Activated T-helper 9 cell treated with anti-CD3 and anti-CD28 coated beads, Interleukin-2, amount 50 U/mL, for 16 hours (primary cell): ENCODE results near the gene CT45A10.
"Not testable (repeated sequence)": the region's sequence is repeated elsewhere in the genome, so short reads cannot be mapped to it uniquely, and the experiment has no call there.

Source experiments
- DNase-seq: peaks from one replicate; pipeline ENCODE4 v3.0.0-alpha.2; 2020; ENCODE audit warnings: low read depth

CT45A10 gene, protein sequence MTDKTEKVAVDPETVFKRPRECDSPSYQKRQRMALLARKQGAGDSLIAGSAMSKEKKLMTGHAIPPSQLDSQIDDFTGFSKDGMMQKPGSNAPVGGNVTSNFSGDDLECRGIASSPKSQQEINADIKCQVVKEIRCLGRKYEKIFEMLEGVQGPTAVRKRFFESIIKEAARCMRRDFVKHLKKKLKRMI

DNA sequence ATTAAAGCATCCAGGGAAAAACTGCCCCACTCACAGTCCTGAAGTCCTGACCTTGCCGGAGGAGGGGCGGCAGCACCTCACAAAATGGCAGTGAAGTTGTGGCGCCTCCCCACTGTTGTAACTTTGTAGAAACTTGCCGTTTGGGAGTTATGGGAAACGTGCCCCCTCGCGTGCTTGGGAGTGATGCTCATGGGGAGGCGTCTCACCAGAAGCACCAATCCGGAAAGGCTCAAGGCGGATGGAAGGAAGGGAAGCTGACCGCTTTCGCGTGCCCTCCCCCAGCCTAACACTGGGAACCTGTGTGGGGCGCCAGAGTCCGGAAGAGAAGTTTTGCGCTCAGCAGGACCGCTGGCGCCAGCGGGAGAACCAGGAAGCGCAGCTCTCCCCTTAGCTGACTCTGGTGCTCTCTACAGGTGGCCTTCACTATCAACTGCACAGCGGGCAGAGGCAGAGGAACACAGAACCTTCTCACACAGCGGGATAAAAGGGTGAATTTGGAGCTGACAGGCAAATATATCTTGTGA, at the start of gene CT45A10, which contains the start of gene SAGE1:
Gene CT45A10 (minus strand): TSS at position 151 of the 524 bp plus-strand sequence. CDS start 8,100 bp downstream, outside the sequence.
Gene SAGE1 (plus strand): TSS at position 423 of the 524 bp plus-strand sequence. CDS start 2,527 bp downstream, outside the sequence.
- DNase-seq, result no peak

DNA sequence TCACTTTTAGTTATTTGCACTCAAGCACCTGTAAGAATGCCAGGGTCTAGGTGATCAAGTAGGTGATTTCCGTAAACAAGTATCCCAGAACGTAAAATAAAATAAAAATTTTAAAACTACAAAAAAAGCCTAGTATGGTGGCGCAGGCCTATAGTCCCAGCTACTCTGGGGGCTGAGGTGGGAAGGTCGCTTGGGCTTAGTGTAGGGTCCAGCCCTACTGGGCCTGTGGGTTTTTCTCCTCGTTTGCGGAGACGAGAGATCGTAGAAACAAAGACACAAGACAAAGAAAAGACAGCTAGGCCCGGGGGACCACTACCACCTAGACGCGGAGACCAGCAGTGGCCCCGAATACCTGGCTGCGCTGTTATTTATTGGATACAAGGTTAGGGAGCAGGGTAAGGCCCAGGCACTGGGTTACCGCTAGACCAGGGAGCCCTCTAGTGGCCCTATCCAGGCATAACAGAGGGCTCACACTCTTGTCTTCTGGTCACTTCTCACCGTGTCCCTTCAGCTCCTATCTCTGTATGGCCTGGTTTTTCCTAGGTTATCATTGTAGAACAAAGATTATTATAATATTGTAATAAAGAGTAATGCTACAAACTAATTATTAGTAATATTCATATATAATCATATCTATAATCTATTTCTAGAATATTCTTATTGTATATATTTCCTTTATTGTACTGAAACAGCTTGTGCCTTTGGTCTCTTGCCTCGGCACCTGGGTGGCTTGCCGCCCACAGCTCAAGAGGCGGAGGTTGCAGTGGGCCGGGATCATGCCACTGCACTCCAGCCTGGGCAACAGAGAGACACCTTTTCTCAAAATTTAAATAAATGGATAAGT, 38.6 kb upstream of the CT45A10 start:
- DNase-seq, result peak; percentile 17

DNA sequence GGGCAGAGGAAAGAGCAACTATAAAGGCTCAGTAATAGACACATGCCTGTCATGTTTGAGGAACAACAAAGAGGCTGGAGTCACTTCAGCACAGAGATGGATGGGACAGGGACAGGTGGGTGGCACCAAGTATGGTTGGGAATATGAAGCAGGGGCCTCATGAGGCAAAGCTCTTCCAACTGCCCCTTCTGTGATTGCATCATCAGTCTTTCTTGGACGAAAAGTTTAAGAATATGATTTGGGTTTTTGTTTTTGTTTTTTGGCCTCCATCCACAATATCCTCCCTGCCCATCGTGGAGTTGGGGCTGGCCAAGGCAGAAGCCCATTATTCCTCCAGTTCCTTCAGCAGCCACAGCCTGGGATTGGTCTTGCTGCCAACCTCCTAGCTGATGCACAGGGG, 34.7 kb upstream of the CT45A10 start:
- DNase-seq, result no peak

DNA sequence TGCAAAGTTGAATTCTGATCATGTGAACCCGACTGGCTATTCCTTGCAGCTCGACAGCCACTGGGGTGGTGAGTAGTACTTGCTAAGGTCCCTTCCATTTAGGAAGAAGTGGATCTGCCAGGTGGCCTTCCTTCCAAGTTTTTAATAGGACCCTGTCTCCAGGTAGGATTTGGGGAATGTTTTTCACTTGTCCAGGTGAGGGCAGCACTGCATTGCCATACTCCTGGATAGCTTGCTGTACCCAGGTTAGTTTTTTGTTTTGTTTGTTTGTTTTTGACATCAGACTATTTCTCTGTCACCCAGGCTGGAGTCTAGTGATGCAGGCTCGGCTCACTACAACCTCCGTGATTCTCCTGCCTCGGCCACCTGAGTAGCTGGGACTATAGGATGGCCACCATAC, 30.1 kb upstream of the CT45A10 start:
- DNase-seq, result no peak

DNA sequence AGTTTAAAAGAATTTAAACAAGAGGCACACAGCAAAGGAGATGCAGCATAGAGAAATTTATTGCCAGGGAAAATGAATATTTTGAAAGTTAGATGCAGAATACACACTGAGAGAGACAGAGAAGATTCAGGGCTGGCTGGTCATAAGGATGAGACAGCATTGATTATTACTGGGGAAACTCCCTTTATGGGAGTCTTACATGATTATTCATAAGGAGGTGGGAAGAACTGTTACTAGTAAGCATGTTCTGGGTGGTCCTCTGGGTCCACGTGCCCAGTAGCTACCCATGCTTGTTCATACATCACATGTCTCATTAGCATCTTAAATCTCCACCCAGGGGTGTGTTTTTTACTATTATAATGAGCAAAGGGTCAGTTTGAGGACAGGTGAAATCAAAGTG, 27.3 kb upstream of the CT45A10 start:
- not testable (repeated sequence) for DNase-seq

DNA sequence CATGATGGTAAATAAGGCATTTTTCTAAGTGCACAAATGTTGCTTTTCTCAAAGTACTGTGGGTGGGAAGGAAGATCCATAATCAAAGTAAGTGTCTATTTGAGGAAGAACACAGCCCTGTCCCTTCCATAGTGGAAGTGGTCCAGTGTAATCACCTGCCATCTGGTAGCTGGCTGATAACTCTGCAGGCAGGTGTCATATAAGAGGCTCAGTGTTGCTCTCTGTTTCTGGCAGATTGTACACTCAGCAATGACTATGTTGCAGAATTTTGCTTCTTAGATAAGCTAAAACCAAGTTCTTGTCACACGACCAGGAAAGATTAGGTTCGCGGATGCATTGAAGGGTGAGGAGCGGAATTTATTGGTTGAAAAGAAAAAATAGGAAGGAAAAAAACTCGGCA, 21.2 kb upstream of the CT45A10 start:
- no peak for DNase-seq

DNA sequence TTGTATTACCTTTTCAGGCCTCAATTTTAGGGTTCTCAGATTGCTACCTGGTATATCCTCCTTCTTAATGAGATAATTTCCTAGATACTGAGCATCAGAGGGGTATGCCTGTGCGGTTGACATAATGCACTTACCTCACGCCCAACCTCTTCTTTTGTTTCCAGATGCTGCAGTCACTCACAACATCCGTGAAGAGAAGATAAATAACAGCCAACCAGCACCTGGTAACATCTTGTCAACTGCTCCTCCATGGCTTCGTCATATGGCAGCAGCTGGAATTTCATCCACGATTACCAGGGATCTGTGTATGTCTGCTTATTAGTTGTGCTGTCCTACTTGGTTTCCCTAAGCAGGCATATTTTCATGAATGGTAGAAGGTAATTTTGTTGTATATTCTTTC, 17.0 kb upstream of the CT45A10 start:
- DNase-seq, result no peak

DNA sequence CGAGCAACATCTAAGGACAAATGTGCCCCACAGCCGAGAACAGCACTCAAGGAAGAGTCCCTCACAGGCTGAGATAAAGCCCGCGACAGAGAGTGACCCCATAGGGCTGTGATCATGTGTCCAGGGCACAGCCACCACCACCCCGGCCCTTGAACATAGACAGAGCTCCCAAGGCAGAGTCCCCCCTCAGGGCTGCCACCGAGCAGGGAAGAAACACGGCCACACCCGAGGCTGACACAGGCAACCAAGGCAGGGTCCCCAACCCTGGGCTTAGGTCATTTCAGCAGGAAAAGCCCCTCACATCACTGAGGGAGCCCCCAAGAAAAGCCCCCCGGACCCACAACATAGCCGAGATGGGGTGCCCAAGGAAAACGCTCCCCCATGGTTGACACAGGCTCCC, 463 bp downstream of the CT45A10 start:
- DNase-seq, result no peak

DNA sequence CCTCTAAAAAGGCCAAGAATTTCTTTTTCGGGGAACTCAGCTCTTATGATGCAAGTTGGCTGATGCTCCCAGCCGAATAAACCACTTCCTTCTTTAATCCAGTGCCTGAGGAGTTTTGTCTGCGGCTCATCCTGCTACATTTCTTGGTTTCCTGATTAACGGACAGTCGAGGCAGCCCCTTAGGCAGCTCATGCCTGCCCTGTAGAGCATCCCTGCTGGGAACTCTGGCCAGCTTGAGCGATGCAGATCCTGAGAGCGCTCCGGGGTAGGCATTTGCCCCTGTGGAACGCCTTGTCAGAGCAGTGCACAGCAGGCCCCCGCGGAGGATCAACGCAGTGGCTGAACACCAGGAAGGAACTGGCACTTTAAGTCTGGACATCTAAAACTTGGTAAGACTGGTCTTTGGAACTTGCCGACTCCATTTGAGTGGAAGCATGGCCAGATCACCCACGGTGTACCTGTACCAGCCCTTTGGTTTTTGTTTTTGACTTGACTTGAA, 3.1 kb downstream of the CT45A10 start:
- DNase-seq, result no peak

DNA sequence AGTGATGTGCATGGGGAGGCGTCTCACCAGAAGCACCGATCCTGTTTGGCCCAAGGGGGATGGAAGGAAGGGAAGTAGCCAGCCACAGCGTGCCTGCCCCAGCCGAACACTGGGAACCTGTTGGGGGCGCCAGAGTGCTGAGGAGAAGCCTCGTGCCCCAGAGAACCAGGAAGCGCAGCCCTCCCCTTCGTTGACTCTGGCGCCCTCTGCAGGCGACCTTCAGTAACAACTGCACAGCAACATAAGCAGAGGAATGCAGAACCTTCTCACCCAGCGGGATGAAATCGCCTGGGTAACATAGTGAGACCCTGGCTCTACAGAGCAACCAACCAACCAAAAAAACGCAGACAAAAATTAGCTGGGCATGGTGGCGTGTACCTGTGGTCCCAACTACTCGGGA, 4.3 kb downstream of the CT45A10 start:
- not testable (repeated sequence) for DNase-seq

DNA sequence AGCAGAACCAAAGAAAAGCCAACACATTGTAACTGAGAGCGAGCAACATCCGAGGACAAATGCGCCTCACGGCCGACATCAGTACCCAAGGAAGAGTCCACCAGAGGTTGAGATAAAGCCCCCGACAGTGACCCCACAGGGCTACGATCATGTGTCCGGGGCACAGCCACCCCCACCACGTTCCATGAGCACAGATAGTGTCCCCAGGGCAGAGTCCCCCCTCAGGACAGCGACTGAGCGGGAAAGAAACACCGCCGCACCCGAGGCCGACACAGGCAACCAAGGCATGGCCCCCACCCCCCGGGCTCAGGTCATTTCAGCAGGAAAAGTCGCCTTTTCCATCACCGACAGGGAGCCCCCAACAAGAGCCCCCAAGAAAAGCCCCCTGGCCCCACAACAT, 5.0 kb downstream of the CT45A10 start:
- not testable (repeated sequence) for DNase-seq

DNA sequence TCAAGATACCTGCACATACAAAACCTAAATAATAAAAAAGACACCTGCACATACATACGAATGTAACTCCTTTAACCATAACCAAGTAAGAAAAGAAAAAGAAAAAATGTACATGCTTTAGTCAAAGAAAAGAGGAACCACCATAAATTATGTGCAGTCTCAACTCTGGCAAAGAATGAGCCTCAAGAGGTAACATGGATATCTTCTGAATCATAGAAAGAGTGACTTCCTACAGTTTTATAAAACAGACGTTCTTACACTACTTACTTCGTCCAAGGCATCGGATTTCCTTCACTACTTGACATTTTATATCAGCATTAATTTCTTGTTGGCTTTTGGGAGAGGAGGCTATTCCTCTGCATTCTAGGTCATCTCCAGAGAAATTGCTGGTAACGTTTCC, 10.5 kb downstream of the CT45A10 start:
- not testable (repeated sequence) for DNase-seq

DNA sequence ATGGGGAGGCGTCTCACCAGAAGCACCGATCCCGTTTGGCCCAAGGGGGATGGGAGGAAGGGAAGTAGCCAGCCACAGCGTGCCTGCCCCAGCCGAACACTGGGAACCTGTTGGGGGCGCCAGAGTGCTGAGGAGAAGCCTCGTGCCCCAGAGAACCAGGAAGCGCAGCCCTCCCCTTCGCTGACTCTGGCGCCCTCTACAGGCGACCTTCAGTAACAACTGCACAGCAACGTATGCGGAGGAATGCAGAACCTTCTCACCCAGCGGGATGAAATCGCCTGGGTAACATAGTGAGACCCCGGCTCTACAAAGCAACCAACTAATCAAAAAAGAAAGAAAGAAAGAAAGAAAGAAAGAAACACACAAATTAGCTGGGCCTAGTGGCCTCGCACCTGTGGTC, 21.5 kb downstream of the CT45A10 start, which contains the start of gene CT45A9:
Gene CT45A9 (minus strand): TSS at position 101 of the 400 bp plus-strand sequence. CDS start 3,751 bp downstream, outside the sequence.
- DNase-seq, result not testable (repeated sequence)

DNA sequence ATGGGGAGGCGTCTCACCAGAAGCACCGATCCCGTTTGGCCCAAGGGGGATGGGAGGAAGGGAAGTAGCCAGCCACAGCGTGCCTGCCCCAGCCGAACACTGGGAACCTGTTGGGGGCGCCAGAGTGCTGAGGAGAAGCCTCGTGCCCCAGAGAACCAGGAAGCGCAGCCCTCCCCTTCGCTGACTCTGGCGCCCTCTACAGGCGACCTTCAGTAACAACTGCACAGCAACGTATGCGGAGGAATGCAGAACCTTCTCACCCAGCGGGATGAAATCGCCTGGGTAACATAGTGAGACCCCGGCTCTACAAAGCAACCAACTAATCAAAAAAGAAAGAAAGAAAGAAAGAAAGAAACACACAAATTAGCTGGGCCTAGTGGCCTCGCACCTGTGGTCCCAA, 38.8 kb downstream of the CT45A10 start, which contains the start of gene CT45A8:
Gene CT45A8 (minus strand): TSS at position 101 of the 400 bp plus-strand sequence. CDS start 3,755 bp downstream, outside the sequence.
- not testable (repeated sequence) for DNase-seq

DNA sequence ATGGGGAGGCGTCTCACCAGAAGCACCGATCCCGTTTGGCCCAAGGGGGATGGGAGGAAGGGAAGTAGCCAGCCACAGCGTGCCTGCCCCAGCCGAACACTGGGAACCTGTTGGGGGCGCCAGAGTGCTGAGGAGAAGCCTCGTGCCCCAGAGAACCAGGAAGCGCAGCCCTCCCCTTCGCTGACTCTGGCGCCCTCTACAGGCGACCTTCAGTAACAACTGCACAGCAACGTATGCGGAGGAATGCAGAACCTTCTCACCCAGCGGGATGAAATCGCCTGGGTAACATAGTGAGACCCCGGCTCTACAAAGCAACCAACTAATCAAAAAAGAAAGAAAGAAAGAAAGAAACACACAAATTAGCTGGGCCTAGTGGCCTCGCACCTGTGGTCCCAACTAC, 56.1 kb downstream of the CT45A10 start, which contains the start of gene CT45A7:
Gene CT45A7 (minus strand): TSS at position 101 of the 400 bp plus-strand sequence. CDS start 3,747 bp downstream, outside the sequence.
- DNase-seq, result not testable (repeated sequence)
